ENCODE measurements around the gene RBMXL2.

RBMXL2 gene

GRCh38 chr11:7088921-7089320, at the start of gene RBMXL2:
TSS of gene RBMXL2 (plus strand) at chr11:7088998. CDS start at chr11:7089121, 123 bp downstream.
- DNase-seq (ENCODE audit: extremely low read depth, low read depth): no peak
- no peak for TF ChIP-seq CTCF (IDR thresholded peaks at IDR 0.05; ENCODE audit: low read depth, low read length)

GRCh38 chr11:7046474-7047175, 42.2 kb upstream of the RBMXL2 start:
- TF ChIP-seq CTCF (IDR thresholded peaks at IDR 0.05; ENCODE audit: low read depth, low read length): no peak
- DNase-seq (ENCODE audit: extremely low read depth, low read depth): peak; percentile 25

GRCh38 chr11:7050191-7050590, 38.6 kb upstream of the RBMXL2 start:
- TF ChIP-seq CTCF (IDR thresholded peaks at IDR 0.05; ENCODE audit: low read depth, low read length): no peak
- DNase-seq (ENCODE audit: extremely low read depth, low read depth): no peak

GRCh38 chr11:7056828-7057513, 31.8 kb upstream of the RBMXL2 start:
- no peak for TF ChIP-seq CTCF (IDR thresholded peaks at IDR 0.05; ENCODE audit: low read depth, low read length)
- DNase-seq (ENCODE audit: extremely low read depth, low read depth): no peak

GRCh38 chr11:7057641-7058040, 31.2 kb upstream of the RBMXL2 start:
- DNase-seq (ENCODE audit: extremely low read depth, low read depth): no peak
- no peak for TF ChIP-seq CTCF (IDR thresholded peaks at IDR 0.05; ENCODE audit: low read depth, low read length)

GRCh38 chr11:7060868-7061267, 27.9 kb upstream of the RBMXL2 start:
- DNase-seq (ENCODE audit: extremely low read depth, low read depth): no peak
- TF ChIP-seq CTCF (IDR thresholded peaks at IDR 0.05; ENCODE audit: low read depth, low read length): no peak

GRCh38 chr11:7062534-7062933, 26.3 kb upstream of the RBMXL2 start:
- DNase-seq (ENCODE audit: extremely low read depth, low read depth): no peak
- TF ChIP-seq CTCF (IDR thresholded peaks at IDR 0.05; ENCODE audit: low read depth, low read length): no peak

All from AG09319 (cell line).